Measurements from ENCODE around the gene PITPNC1.

PITPNC1 gene

DNA sequence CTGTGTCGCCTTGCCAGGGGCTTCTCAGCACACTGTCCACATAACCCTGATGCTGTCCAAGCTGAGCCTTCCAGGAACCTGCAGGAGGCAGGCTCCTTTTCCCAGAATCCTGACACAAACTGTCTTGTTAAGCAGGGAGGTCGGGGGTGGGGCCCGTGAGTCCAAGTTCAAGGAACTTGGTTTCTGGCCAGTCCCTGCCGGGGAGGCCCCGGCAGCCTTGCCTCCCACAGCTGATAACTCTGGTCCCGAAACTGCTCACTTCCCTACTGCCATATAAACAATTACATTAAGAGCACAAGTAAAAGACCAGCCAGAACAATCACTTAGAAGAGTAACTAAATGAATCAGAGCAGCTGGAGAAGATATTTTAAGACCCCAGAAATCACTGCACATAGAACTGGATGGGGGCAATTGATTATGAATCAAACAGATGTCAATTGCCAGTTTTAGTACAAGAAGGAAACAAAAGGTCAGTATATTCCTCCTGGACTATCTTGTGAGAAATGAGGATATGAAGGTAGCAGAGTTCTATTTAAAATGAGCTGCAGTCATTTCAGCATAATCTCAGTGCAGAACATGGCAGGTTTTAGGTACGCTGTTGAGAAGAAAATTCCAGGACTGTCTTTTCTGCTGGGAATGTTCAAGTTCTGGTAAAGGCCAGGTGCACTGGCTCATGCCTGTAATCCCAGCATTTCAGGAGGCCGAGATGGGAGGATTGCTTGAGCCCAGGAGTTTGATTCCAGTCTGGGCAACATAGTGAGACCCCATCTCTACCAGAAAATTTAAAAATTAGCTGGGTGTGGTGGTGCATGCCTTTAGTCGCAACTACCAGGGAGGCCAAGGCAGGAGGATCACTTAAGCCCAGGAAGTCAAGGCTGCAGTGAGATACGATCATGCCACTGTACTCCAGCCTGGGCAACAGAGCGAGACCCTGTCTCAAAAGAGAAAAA is 169.8 kb downstream of the PITPNC1 start:
- Histone ChIP-seq H3K27me3 (ENCODE audit: control insufficient read depth, insufficient read depth, low read length) (no peaks in the 10 kb centered on the region), H3K9ac (ENCODE audit: low read depth, low read length) (no peak overlapping the region), H3K4me3 (ENCODE audit: low read length) (no peak overlapping the region), H3K4me2 (ENCODE audit: low read length) (no peak overlapping the region), H3K36me3 (ENCODE audit: insufficient read depth, low read length) (no peaks in the 10 kb centered on the region), H3K9me3 (replicated peaks; ENCODE audit: low read length) (no peaks in the 10 kb centered on the region), H3K4me1 (ENCODE audit: control insufficient read depth, insufficient read depth, low read length) (no peaks in the 10 kb centered on the region)

DNA sequence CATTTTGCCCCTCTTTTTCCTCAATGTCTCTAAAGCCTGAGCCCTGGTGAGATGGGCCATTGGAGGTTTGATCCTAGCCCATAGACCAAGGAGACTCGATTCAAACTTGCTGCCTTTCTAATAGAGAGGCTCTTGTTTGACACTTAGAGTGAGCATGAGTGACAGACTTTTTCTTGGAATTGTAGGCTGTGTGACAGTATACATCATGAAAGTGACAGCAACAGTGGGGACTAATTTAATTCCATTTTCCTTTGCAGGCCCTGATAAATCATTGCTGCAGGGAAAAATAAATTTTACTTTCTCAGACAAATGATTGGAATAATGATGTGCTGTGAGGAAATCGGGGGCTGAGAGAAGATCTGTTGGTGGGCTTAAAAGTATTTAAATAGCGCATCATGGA is 171.6 kb downstream of the PITPNC1 start:
- no peak overlapping the region for H3K4me3 ChIP-seq (ENCODE audit: low read length)
- no peaks in the 10 kb centered on the region for H3K36me3 ChIP-seq (ENCODE audit: insufficient read depth, low read length)
- H3K27me3 ChIP-seq (ENCODE audit: control insufficient read depth, insufficient read depth, low read length) = no peaks in the 10 kb centered on the region
- H3K4me1 ChIP-seq (ENCODE audit: control insufficient read depth, insufficient read depth, low read length) = no peaks in the 10 kb centered on the region
- no peak overlapping the region for H3K4me2 ChIP-seq (ENCODE audit: low read length)
- no peak overlapping the region for H3K9ac ChIP-seq (ENCODE audit: low read depth, low read length)
- H3K9me3 ChIP-seq (replicated peaks; ENCODE audit: low read length) = no peaks in the 10 kb centered on the region

DNA sequence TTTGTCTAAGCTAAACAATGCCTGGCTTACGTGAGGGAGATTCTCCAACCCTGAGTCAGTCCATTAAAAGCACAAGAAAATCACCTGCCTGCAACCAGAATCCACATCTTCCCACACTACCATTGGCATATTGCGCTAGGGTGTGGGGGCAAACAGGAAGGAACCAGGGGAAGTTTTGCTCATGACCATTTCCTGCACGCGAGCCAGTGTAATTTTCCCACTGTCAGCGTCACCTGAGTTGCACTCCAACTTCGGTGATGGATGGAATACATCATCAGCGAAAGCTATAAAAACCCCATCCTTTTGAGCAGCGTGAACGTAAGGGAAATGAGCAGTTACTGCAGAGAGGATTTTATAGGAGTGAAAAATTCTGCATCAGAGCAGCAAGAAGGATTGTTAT is 172.7 kb downstream of the PITPNC1 start:
- no peaks in the 10 kb centered on the region for H3K4me1 ChIP-seq (ENCODE audit: control insufficient read depth, insufficient read depth, low read length)
- no peak overlapping the region for H3K4me2 ChIP-seq (ENCODE audit: low read length)
- H3K27me3 ChIP-seq (ENCODE audit: control insufficient read depth, insufficient read depth, low read length) = no peaks in the 10 kb centered on the region
- H3K9ac ChIP-seq (ENCODE audit: low read depth, low read length) = no peak overlapping the region
- H3K9me3 ChIP-seq (replicated peaks; ENCODE audit: low read length) = no peaks in the 10 kb centered on the region
- H3K4me3 ChIP-seq (ENCODE audit: low read length) = no peak overlapping the region
- no peaks in the 10 kb centered on the region for H3K36me3 ChIP-seq (ENCODE audit: insufficient read depth, low read length)

DNA sequence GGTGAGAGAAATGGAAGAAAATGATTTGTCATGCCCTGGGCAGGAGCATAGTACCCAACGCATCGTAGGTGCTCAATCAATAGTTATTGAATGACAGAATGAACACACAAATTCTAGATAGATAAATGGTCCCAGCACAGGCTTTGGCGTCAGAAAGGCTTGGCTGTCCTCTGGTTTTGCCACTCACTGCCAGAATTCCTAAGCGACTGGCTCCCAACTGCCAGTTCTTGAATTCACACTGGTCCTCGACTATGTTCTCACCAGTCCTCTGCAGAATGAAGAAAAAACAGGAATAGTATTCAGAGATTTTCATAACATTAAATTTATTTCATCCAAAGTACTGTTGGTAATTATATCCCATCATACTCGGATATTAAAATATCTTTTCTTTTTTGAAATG is 177.6 kb downstream of the PITPNC1 start:
- H3K9ac ChIP-seq (ENCODE audit: low read depth, low read length) = no peak overlapping the region
- no peaks in the 10 kb centered on the region for H3K27me3 ChIP-seq (ENCODE audit: control insufficient read depth, insufficient read depth, low read length)
- H3K4me1 ChIP-seq (ENCODE audit: control insufficient read depth, insufficient read depth, low read length) = peaks cover 11% of the 10 kb centered on the region
- H3K36me3 ChIP-seq (ENCODE audit: insufficient read depth, low read length) = no peaks in the 10 kb centered on the region
- H3K4me2 ChIP-seq (ENCODE audit: low read length) = no peak overlapping the region
- H3K4me3 ChIP-seq (ENCODE audit: low read length) = no peak overlapping the region
- no peaks in the 10 kb centered on the region for H3K9me3 ChIP-seq (replicated peaks; ENCODE audit: low read length)

DNA sequence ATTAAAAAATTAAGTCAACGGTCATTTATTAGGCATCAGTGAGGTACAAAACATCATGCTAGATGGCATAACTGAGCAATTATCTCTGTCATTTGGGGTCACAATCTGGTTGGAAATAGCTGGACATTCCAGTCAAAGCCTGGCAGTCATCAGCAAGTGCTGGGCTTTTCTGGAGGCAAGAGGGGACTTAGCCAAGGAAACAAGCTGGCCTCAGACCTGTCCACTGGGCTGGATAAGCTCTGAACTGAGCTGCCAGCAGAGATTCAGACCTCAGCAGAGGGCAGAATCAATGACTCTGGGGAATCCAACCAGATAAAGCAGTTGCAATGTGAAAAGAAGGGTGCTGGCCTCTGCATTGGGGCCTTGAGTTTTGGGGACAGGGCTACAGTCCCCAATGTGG is 178.8 kb downstream of the PITPNC1 start:
- Histone ChIP-seq H3K4me1 (ENCODE audit: control insufficient read depth, insufficient read depth, low read length) (peaks cover 11% of the 10 kb centered on the region), H3K27me3 (ENCODE audit: control insufficient read depth, insufficient read depth, low read length) (no peaks in the 10 kb centered on the region), H3K9ac (ENCODE audit: low read depth, low read length) (no peak overlapping the region), H3K9me3 (replicated peaks; ENCODE audit: low read length) (no peaks in the 10 kb centered on the region), H3K4me3 (ENCODE audit: low read length) (no peak overlapping the region), H3K4me2 (ENCODE audit: low read length) (no peak overlapping the region), H3K36me3 (ENCODE audit: insufficient read depth, low read length) (no peaks in the 10 kb centered on the region)

DNA sequence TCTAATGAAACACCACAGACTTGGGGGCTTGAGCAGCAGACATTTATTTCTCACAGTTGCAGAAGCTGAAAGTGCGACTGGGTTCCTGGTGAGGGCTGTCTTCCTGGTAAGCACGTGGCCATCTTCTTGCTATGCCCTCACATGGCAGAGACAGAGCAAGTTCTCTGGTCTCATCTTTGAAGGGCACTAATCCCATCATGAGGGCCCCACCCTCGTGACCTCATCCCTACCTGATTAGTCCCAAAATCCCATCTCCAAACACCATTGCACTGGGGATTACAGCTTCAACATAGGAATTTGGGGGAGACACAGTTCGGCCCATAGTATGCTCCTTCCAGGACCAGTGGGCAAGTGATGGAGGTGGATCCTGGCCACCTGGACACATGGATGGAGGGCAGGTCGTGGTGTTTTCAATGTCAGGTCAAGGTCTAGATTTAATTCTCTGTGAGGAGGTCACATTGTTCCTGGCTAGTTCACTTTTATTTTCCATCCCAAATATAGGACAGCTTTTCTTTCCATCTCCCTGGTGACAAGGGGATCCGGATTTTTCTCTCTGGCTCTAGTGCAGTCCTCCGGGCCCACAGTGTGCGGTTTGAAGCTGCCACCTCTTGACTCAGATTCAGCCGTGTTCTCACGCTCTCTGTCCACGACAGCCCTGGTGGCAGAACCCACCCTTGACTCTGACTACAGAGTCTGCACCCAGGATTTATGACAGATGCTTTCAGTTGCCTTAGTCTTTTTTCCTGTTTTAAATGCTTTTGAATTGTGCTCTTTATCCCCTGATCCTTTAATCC is 180.2 kb downstream of the PITPNC1 start:
- no peak overlapping the region for H3K4me3 ChIP-seq (ENCODE audit: low read length)
- no peaks in the 10 kb centered on the region for H3K27me3 ChIP-seq (ENCODE audit: control insufficient read depth, insufficient read depth, low read length)
- no peak overlapping the region for H3K4me2 ChIP-seq (ENCODE audit: low read length)
- H3K36me3 ChIP-seq (ENCODE audit: insufficient read depth, low read length) = no peaks in the 10 kb centered on the region
- H3K9me3 ChIP-seq (replicated peaks; ENCODE audit: low read length) = no peaks in the 10 kb centered on the region
- no peak overlapping the region for H3K9ac ChIP-seq (ENCODE audit: low read depth, low read length)
- peaks cover 11% of the 10 kb centered on the region for H3K4me1 ChIP-seq (ENCODE audit: control insufficient read depth, insufficient read depth, low read length)

DNA sequence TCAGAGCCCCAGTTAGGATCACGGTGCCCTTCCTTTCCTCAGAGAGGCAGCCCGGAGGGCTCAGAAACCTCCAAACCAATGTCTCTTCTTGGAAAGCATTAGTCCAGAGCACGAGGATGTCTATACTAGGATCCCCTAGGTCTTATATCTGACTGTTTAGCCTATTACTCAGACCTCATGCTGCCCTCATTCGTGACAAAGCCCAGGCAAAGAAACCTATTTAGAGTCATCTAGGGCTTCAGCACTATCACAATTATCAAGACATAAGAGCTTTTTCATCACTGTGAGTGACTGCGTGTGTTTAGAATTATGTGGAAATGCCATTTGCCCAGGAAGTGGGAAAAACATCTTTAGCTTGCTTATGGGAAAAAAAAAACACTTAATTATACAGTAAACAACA is 180.8 kb downstream of the PITPNC1 start:
- Histone ChIP-seq H3K27me3 (ENCODE audit: control insufficient read depth, insufficient read depth, low read length) (no peaks in the 10 kb centered on the region), H3K9ac (ENCODE audit: low read depth, low read length) (no peak overlapping the region), H3K9me3 (replicated peaks; ENCODE audit: low read length) (no peaks in the 10 kb centered on the region), H3K4me3 (ENCODE audit: low read length) (no peak overlapping the region), H3K36me3 (ENCODE audit: insufficient read depth, low read length) (no peaks in the 10 kb centered on the region), H3K4me2 (ENCODE audit: low read length) (no peak overlapping the region), H3K4me1 (ENCODE audit: control insufficient read depth, insufficient read depth, low read length) (peaks cover 11% of the 10 kb centered on the region)

DNA sequence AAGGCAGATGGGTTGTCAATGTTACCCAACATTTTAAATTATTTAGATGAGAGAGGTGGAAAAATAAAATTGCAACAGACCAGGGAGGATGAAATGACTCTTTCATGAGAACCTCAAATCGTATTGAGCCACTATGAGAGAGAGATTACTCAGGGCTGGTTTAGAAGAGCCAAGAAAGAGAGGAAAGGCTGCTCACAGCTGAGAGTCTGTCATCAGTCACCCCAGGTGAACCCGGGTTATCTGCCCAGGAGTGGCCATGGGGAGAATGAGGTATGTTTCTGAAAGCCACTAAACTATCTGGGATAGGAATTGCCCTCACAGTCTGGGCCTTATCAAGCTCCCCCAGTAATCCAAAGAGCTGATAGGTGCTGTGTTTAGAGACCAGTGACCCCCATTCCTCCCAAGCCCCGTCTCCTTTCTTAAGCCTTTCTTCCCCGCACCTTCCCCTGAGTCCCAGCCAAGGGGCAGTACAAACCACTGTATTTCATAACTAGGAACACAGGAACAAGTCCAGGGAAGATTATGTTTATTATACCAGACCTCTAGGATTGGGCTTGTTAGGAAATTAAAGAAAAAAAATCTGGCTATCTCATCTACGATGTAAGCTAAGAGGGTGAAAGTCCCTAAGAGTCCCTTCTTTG is 181.8 kb downstream of the PITPNC1 start:
- Histone ChIP-seq H3K27me3 (ENCODE audit: control insufficient read depth, insufficient read depth, low read length) (no peaks in the 10 kb centered on the region), H3K4me3 (ENCODE audit: low read length) (no peak overlapping the region), H3K36me3 (ENCODE audit: insufficient read depth, low read length) (no peaks in the 10 kb centered on the region), H3K9me3 (replicated peaks; ENCODE audit: low read length) (no peaks in the 10 kb centered on the region), H3K9ac (ENCODE audit: low read depth, low read length) (no peak overlapping the region), H3K4me1 (ENCODE audit: control insufficient read depth, insufficient read depth, low read length) (peaks cover 11% of the 10 kb centered on the region), H3K4me2 (ENCODE audit: low read length) (no peak overlapping the region)

DNA sequence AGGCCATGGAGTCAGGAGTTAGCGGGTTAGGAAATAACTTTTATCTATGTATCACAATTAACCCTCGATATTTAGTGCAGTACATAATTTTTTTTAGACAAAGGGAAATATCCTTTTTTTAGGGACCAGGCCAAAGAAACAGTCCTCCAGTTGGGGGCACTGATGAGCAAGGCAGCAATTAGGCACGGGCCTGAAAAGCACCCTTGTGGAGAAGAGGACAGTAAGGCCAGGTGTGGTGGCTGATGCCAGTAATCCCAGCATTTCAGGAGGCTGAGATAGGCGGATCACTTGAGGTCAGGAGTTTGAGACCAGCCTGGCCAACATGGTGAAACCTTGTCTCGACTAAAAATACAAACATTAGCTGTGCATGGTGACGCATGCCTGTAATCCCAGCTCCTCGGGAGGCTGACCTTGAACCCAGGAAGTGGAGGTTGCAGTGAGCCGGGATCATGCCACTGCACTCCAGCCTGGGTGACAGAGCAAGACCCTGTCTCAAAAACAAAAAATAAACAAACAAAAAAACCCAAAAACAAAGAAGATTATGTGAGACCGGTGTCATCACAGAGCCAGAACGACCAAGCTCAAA is 182.4 kb downstream of the PITPNC1 start:
- H3K9me3 ChIP-seq (replicated peaks; ENCODE audit: low read length) = no peaks in the 10 kb centered on the region
- H3K9ac ChIP-seq (ENCODE audit: low read depth, low read length) = no peak overlapping the region
- H3K4me3 ChIP-seq (ENCODE audit: low read length) = no peak overlapping the region
- peaks cover 11% of the 10 kb centered on the region for H3K4me1 ChIP-seq (ENCODE audit: control insufficient read depth, insufficient read depth, low read length)
- no peak overlapping the region for H3K4me2 ChIP-seq (ENCODE audit: low read length)
- H3K36me3 ChIP-seq (ENCODE audit: insufficient read depth, low read length) = no peaks in the 10 kb centered on the region
- no peaks in the 10 kb centered on the region for H3K27me3 ChIP-seq (ENCODE audit: control insufficient read depth, insufficient read depth, low read length)

DNA sequence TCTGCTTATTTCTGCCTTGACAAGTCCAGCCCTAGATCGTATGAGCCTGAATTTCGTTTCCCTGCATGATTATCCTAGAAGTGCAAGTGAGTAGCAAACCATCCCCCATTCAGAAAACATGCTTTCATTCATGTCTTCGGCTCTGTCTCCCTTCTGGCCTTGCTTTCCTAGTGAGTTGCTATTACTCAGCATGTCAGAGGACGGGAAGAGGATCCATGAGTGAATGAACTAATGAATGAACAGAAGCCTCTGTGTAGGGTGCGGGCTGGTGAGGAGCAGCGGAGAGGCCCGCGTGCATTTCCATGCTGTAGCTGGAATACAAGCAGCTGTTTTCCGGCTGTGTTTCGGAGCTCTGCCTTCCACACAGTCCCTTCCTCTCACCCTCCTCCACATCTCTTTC is 184.9 kb downstream of the PITPNC1 start:
- Histone ChIP-seq H3K36me3 (ENCODE audit: insufficient read depth, low read length) (no peaks in the 10 kb centered on the region), H3K4me1 (ENCODE audit: control insufficient read depth, insufficient read depth, low read length) (peaks cover 11% of the 10 kb centered on the region), H3K4me3 (ENCODE audit: low read length) (no peak overlapping the region), H3K27me3 (ENCODE audit: control insufficient read depth, insufficient read depth, low read length) (no peaks in the 10 kb centered on the region), H3K9ac (ENCODE audit: low read depth, low read length) (no peak overlapping the region), H3K9me3 (replicated peaks; ENCODE audit: low read length) (no peaks in the 10 kb centered on the region), H3K4me2 (ENCODE audit: low read length) (no peak overlapping the region)

DNA sequence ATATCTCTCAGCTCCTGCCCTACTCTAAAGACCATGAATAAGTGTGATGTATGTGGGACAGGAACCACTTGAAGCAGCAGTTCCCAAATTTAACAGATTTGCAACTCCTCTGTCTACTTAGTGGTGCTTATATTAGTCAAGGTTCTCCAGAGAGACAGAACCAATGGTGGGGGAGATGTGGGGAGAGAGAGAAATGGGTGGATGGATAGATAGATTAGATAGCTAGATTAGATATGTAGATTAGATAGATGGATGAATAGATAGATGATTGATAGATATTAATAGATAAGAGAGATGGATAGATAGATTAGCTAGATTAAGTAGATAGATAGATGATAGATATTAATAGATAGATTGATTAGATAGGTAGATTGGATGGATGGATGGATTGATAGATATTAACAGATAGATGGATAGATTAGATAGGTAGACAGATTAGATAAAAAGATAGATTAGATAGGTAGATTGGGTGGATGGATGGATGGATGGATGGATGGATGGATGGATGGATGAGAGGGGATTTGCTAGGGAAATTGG is 186.7 kb downstream of the PITPNC1 start:
- H3K4me2 ChIP-seq (ENCODE audit: low read length) = no peak overlapping the region
- no peak overlapping the region for H3K4me3 ChIP-seq (ENCODE audit: low read length)
- no peaks in the 10 kb centered on the region for H3K9me3 ChIP-seq (replicated peaks; ENCODE audit: low read length)
- H3K36me3 ChIP-seq (ENCODE audit: insufficient read depth, low read length) = no peaks in the 10 kb centered on the region
- peaks cover 3% of the 10 kb centered on the region for H3K4me1 ChIP-seq (ENCODE audit: control insufficient read depth, insufficient read depth, low read length)
- H3K27me3 ChIP-seq (ENCODE audit: control insufficient read depth, insufficient read depth, low read length) = no peaks in the 10 kb centered on the region
- no peak overlapping the region for H3K9ac ChIP-seq (ENCODE audit: low read depth, low read length)

Measured in skeletal muscle satellite cell (primary cell).